Activated T-helper 17 cell treated with anti-CD3 and anti-CD28 coated beads, Interleukin-2, amount 50 U/mL, for 72 hours (primary cell): Measurements from ENCODE around the gene ARSH. TPM values are rescaled to one million over a fixed set of nuclear protein-coding genes. Genes with fewer than 3 reads are reported as not detected.

Experiments used
- ATAC-seq: fragments of 150-1000 bp; cut with Tn5 transposase; replicated peaks from 2 replicates; pipeline ENCODE4 v1.10.0; 2021; ENCODE audit warnings: mild to moderate bottlenecking, moderate library complexity
- H3K27ac Mint-ChIP-seq: one replicate; pipeline ENCODE4 v1.8.0; 2022; ENCODE audit warnings: mixed read lengths
- H3K27me3 Mint-ChIP-seq: one replicate; pipeline ENCODE4 v1.8.0; 2022; ENCODE audit warnings: mixed read lengths
- H3K36me3 Mint-ChIP-seq: one replicate; pipeline ENCODE4 v1.8.0; 2022; ENCODE audit warnings: low read depth, mild to moderate bottlenecking, mixed read lengths
- H3K4me1 Mint-ChIP-seq: one replicate; pipeline ENCODE4 v1.8.0; 2022; ENCODE audit warnings: mixed read lengths
- H3K4me3 Mint-ChIP-seq: one replicate; pipeline ENCODE4 v1.8.0; 2022; ENCODE audit warnings: mild to moderate bottlenecking, mixed read lengths
- H3K9me3 Mint-ChIP-seq: one replicate; pipeline ENCODE4 v1.8.0; 2022; ENCODE audit warnings: mixed read lengths
- total RNA-seq, 2 donors: library from RNA; stranded (reverse); gene quantifications; one replicate each; pipeline ENCODE4 v1.2.3, GENCODE V29; 2022

The ARSH gene
- total RNA-seq, 2 donors from 2014 or later = 0.26 TPM; not detected in 1

GRCh38 chrX:3075959-3076358 lies 69.6 kb downstream of the ARSH start:
- Mint-ChIP-seq H3K27ac (no peak overlapping the region), H3K9me3 (no peaks in the 10 kb centered on the region), H3K4me1 (no peaks in the 10 kb centered on the region), H3K4me3 (no peak overlapping the region), H3K27me3 (peaks cover 10% of the 10 kb centered on the region), H3K36me3 (no peaks in the 10 kb centered on the region)
- ATAC-seq = no peak

DNA sequence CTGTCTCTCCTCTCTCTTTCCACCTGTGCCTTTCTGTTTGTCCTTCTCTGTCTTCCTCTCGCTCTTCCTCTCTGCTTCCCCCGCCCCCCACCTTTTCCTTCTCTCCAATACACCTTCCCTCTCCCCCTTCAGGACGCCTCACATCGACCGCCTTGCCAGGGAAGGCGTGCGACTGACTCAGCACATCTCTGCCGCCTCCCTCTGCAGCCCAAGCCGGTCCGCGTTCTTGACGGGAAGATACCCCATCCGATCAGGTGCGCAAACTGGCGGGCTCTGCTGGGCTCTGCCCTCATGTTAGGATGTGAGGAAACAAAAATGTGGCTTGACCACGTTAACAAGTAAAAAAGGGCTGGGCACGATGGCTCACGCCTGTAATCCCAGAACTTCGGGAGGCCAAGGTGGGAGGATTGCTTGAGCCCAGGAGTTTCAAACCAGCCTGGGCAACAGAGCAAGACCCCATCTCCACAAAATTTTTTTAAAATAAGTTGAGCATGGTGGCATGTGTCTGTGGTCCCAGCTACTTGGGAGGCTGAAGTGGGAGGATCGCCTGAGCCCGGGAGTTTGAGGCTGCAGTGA lies 70.2 kb downstream of the ARSH start:
- H3K36me3 Mint-ChIP-seq = no peaks in the 10 kb centered on the region
- H3K4me3 Mint-ChIP-seq = no peak overlapping the region
- no peaks in the 10 kb centered on the region for H3K9me3 Mint-ChIP-seq
- no peaks in the 10 kb centered on the region for H3K4me1 Mint-ChIP-seq
- H3K27ac Mint-ChIP-seq = no peak overlapping the region
- no peak for ATAC-seq
- peaks cover 10% of the 10 kb centered on the region for H3K27me3 Mint-ChIP-seq

Other genes starting within 250 kb of the ARSH start
- not detected for gene GYG2, start 177.6 kb upstream of the ARSH start, total RNA-seq
- 1 to 10 TPM; 1.8 to 2.5 TPM for gene ARSD, start 77.2 kb upstream of the ARSH start, total RNA-seq
- gene ARSF, start 34.9 kb downstream of the ARSH start, total RNA-seq = not detected